CD14-positive monocyte (primary cell): ENCODE measurements around the gene MORN1. TPM values are rescaled to one million over a fixed set of nuclear protein-coding genes. Genes with fewer than 3 reads are reported as not detected.

Experiments used
- DNase-seq, 3 donors: peaks; one replicate each; pipeline ENCODE4 v3.0.0-alpha.2; 2011 to 2022
- H2AFZ ChIP-seq: 2 replicates; pipeline ENCODE4 v1.6.0; 2012; ENCODE audit warnings: mild to moderate bottlenecking, low read depth, low read length, inconsistent platforms; ENCODE audit not compliant: insufficient read depth, poor library complexity, severe bottlenecking
- H3K27ac ChIP-seq, 2 donors: 1 replicate in 1 of 2; 2 replicates in 1 of 2; pipeline ENCODE4 v1.5.1; 2012 to 2013; ENCODE audit warnings: low read length in 2 of 2, control low read depth in 1 of 2, inconsistent platforms in 1 of 2, low read depth in 1 of 2, mild to moderate bottlenecking in 1 of 2
- H3K27me3 ChIP-seq, 2 donors: one replicate each; pipeline versions ENCODE4 v1.6.0 to v1.6.1; 2011 to 2013; ENCODE audit warnings: low read length in 2 of 2; ENCODE audit not compliant: control insufficient read depth in 2 of 2, insufficient read depth in 2 of 2
- H3K36me3 ChIP-seq, 2 donors: replicated peaks in 1 of 2; 1 replicate in 1 of 2; 2 replicates in 1 of 2; pipeline versions ENCODE4 v1.5.1 to v1.6.1; 2012 to 2013; ENCODE audit warnings: low read length in 2 of 2, control low read depth in 1 of 2, inconsistent platforms in 1 of 2, mild to moderate bottlenecking in 1 of 2; ENCODE audit not compliant: insufficient read depth in 2 of 2, control insufficient read depth in 1 of 2
- H3K4me1 ChIP-seq, 2 donors: 1 replicate in 1 of 2; 2 replicates in 1 of 2; pipeline versions ENCODE4 v1.5.1 to v1.6.1; 2012 to 2013; ENCODE audit warnings: low read length in 2 of 2, control low read depth in 1 of 2, inconsistent platforms in 1 of 2, mild to moderate bottlenecking in 1 of 2, moderate library complexity in 1 of 2; ENCODE audit not compliant: insufficient read depth in 2 of 2, control insufficient read depth in 1 of 2
- H3K4me2 ChIP-seq: replicated peaks from 2 replicates; pipeline ENCODE3; 2012; ENCODE audit warnings: low read length, moderate library complexity, mild to moderate bottlenecking; ENCODE audit not compliant: poor library complexity, severe bottlenecking; ENCODE audit errors: extremely low read depth
- H3K4me3 ChIP-seq, 3 experiments: fragments of 200-600 bp in 1 of 3; sonication (generic) in 1 of 3; replicated peaks in 1 of 3; 1 replicate in 2 of 3; 2 replicates in 1 of 3; pipeline ENCODE4 v1.5.1; 2011 to 2013; ENCODE audit warnings: low read length in 3 of 3, mild to moderate bottlenecking in 3 of 3, control low read depth in 2 of 3, low read depth in 2 of 3, inconsistent platforms in 1 of 3, moderate library complexity in 1 of 3
- H3K79me2 ChIP-seq: 2 replicates; pipeline ENCODE4 v1.6.0; 2012; ENCODE audit warnings: mild to moderate bottlenecking, control low read depth, inconsistent platforms, low read length, moderate library complexity; ENCODE audit not compliant: insufficient read depth
- H3K9ac ChIP-seq: 2 replicates; pipeline ENCODE4 v1.6.0; 2017; ENCODE audit warnings: low read length, mild to moderate bottlenecking; ENCODE audit not compliant: insufficient read depth, poor library complexity, severe bottlenecking
- H3K9me3 ChIP-seq, 2 donors: replicated peaks in 1 of 2; 1 replicate in 1 of 2; 2 replicates in 1 of 2; pipeline versions ENCODE4 v1.5.1 to v1.6.1; 2012 to 2013; ENCODE audit warnings: low read length in 2 of 2, control low read depth in 1 of 2; ENCODE audit not compliant: control insufficient read depth in 1 of 2, insufficient read depth in 1 of 2
- H4K20me1 ChIP-seq: 2 replicates; pipeline ENCODE4 v1.6.0; 2012; ENCODE audit warnings: mild to moderate bottlenecking, low read length, control low read depth, moderate library complexity; ENCODE audit not compliant: insufficient read depth
- H3K27ac Mint-ChIP-seq, 7 donors: one replicate each; pipeline ENCODE4 v1.8.0; 2020; ENCODE audit warnings: mild to moderate bottlenecking in 7 of 7, mixed read lengths in 7 of 7, moderate library complexity in 6 of 7, inconsistent platforms in 2 of 7
- H3K27me3 Mint-ChIP-seq, 3 donors: one replicate each; pipeline ENCODE4 v1.8.0; 2021 to 2022; ENCODE audit warnings: low read depth in 3 of 3, mild to moderate bottlenecking in 3 of 3, mixed read lengths in 3 of 3, moderate library complexity in 3 of 3, inconsistent platforms in 1 of 3
- H3K36me3 Mint-ChIP-seq, 2 donors: one replicate each; pipeline ENCODE4 v1.8.0; 2020; ENCODE audit warnings: mixed read lengths in 2 of 2, inconsistent platforms in 1 of 2, mild to moderate bottlenecking in 1 of 2
- H3K4me1 Mint-ChIP-seq: one replicate; pipeline ENCODE4 v1.8.0; 2020; ENCODE audit warnings: mild to moderate bottlenecking, mixed read lengths
- H3K4me3 Mint-ChIP-seq, 2 donors: one replicate each; pipeline ENCODE4 v1.8.0; 2020; ENCODE audit warnings: mild to moderate bottlenecking in 2 of 2, mixed read lengths in 2 of 2, moderate library complexity in 1 of 2
- H3K9me3 Mint-ChIP-seq, 7 donors: one replicate each; pipeline ENCODE4 v1.8.0; 2020 to 2022; ENCODE audit warnings: mixed read lengths in 7 of 7, mild to moderate bottlenecking in 6 of 7, moderate library complexity in 6 of 7, inconsistent platforms in 2 of 7
- CTCF ChIP-seq: fragments of 200-600 bp; IDR thresholded peaks from one replicate; pipeline ENCODE4 v1.8.0; 2022; ENCODE audit warnings: antibody characterized with exemption, mild to moderate bottlenecking
- WGBS: methylation state at CpG from one replicate; pipeline ENCODE4 v1.1.5; 2013; ENCODE audit warnings: missing lambda C conversion rate; ENCODE audit not compliant: insufficient coverage; 5-methylcytosine and 5-hydroxymethylcytosine counted together
- intact Hi-C, 2 donors: fragments of 100-400 bp; cut with micrococcal nuclease; formaldehyde crosslinking; loops; one replicate each; pipeline versions ENCODE4 v1.15.0 to v1.15.1; 2023
- polyA plus RNA-seq, 3 donors: library from polyadenylated mRNA; depleted of rRNA in 1 of 3; unstranded in 2 of 3; stranded (reverse) in 1 of 3; fragments of 300-500 nt in 2 of 3; fragments of >200 nt in 1 of 3; fragmentation: Illumina TruSeq in 2 of 3; gene quantifications; 1 replicate in 2 of 3; 2 replicates in 1 of 3; pipeline ENCODE4 v1.2.3, GENCODE V29; 2012 to 2021

MORN1 gene
- polyA plus RNA-seq, 3 donors: 1.5 to 3.0 (median 1.7) TPM

GRCh38 chr1:2428490-2428889, 37.1 kb upstream of the MORN1 start:
- Histone ChIP-seq H3K27ac (no peak overlapping the region), H3K79me2 (no peaks in the 10 kb centered on the region), H3K9ac (no peak overlapping the region), H3K4me3 (no peak overlapping the region), H3K4me2 (no peak overlapping the region), H2AFZ (no peak overlapping the region), H3K9me3 (peaks cover 0 to 17% of the 10 kb centered on the region in 2 donors), H3K4me1 (no peaks in the 10 kb centered on the region), H3K27me3 (no peaks in the 10 kb centered on the region), H4K20me1 (no peaks in the 10 kb centered on the region), H3K36me3 (no peaks in the 10 kb centered on the region)
- TF ChIP-seq CTCF: no peak
- H3K4me1 Mint-ChIP-seq: no peaks in the 10 kb centered on the region
- peaks cover 6 to 12% (median 8%) of the 10 kb centered on the region in 3 donors for H3K27me3 Mint-ChIP-seq
- no peak overlapping the region for H3K27ac Mint-ChIP-seq
- peaks cover 12 to 17% (median 16%) of the 10 kb centered on the region in 7 donors for H3K9me3 Mint-ChIP-seq
- WGBS: 95% methylated on average over 28 of the region's 28 CpGs
- no peaks in the 10 kb centered on the region for H3K36me3 Mint-ChIP-seq
- no peak for DNase-seq
- H3K4me3 Mint-ChIP-seq: no peak overlapping the region
- intact Hi-C loops: no loop called here

- Mint-ChIP-seq H3K9me3 (peaks cover 13 to 22% (median 19%) of the 10 kb centered on the region in 7 donors), H3K36me3 (no peaks in the 10 kb centered on the region), H3K27me3 (peaks cover 6 to 16% (median 9%) of the 10 kb centered on the region in 3 donors), H3K4me3 (no peak overlapping the region), H3K4me1 (no peaks in the 10 kb centered on the region), H3K27ac (no peak overlapping the region)
- H3K27ac ChIP-seq: no peak overlapping the region
- intact Hi-C loops: no loop called here
- H3K36me3 ChIP-seq: no peaks in the 10 kb centered on the region
- DNase-seq: no peak
- no peaks in the 10 kb centered on the region for H3K79me2 ChIP-seq
- no peaks in the 10 kb centered on the region for H3K4me1 ChIP-seq
- H3K4me3 ChIP-seq: no peak overlapping the region
- peaks cover 0 to 22% of the 10 kb centered on the region in 2 donors for H3K9me3 ChIP-seq
- no peak for TF ChIP-seq CTCF
- H4K20me1 ChIP-seq: no peaks in the 10 kb centered on the region
- no peaks in the 10 kb centered on the region for H3K27me3 ChIP-seq
- no peak overlapping the region for H3K4me2 ChIP-seq
- H3K9ac ChIP-seq: no peak overlapping the region
- 94% methylated on average over 10 of the region's 10 CpGs for WGBS
- no peak overlapping the region for H2AFZ ChIP-seq
Observed at GRCh38 chr1:2427976-2428375, 36.6 kb upstream of the MORN1 start.
